HG02571 (cell line): Measurements from ENCODE around the gene S100A3.
A peak's percentile ranks its signal among the peaks of the same experiment; 100 is the strongest.
"Not testable (repeated sequence)": the region's sequence is repeated elsewhere in the genome, so short reads cannot be mapped to it uniquely, and the experiment has no call there.

ENCODE experiments used
- ATAC-seq: cut with Tn5 transposase; IDR thresholded peaks from one replicate; pipeline ENCODE4 v1.9.1; 2021; ENCODE audit warnings: mild to moderate bottlenecking, moderate library complexity; ENCODE audit not compliant: unreplicated experiment

The S100A3 gene, protein sequence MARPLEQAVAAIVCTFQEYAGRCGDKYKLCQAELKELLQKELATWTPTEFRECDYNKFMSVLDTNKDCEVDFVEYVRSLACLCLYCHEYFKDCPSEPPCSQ

DNA sequence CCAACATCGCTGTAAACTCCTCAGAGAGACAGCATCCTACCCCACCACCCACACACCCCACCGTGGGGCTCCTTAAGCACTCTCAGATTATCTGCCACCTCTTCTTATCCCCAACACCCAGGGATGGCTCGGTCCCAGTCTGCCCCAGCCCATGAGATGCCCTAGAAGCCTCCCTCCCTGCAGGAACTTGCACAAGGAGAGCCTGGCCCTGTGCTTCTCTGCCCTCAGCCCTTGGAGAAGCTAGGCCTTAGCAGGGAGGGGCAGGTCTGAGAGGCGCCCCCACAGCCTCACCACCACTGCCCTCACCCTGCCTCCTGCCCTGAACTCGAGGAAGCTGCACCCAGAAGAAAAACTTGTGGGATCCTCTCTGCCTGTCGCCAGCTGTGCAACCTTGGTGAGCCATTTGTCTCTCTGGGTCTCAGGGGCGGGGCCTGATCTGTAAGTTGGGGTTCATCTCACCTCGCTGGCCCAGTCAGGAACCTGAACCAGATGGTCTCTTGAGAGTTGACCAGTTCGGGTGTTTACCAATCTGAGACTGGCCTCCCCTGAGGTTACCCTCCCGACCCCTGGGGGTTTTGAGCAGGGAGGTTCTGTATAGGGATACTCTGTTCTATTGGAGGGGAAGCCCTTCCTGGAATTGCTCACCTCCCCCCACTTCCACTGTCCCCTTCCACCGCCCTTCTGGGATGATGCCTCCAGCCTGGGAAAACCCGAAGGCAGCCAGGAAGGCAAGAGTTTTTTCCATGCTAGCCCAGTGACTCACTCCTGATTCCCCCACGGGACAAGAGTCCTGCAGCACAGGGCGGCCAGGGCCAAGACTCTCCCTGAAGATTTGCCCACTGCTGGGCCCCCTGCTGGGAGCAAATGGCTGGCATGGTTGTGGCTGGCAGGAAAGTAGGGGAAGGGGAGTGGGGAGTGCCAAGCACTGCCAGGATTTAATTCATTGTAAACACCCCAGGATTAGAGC, at the start of gene S100A3:
S100A3 (minus strand) TSS at position 537 of the 967 bp plus-strand sequence. CDS start 773 bp downstream, outside the sequence.
- no peak for ATAC-seq

DNA sequence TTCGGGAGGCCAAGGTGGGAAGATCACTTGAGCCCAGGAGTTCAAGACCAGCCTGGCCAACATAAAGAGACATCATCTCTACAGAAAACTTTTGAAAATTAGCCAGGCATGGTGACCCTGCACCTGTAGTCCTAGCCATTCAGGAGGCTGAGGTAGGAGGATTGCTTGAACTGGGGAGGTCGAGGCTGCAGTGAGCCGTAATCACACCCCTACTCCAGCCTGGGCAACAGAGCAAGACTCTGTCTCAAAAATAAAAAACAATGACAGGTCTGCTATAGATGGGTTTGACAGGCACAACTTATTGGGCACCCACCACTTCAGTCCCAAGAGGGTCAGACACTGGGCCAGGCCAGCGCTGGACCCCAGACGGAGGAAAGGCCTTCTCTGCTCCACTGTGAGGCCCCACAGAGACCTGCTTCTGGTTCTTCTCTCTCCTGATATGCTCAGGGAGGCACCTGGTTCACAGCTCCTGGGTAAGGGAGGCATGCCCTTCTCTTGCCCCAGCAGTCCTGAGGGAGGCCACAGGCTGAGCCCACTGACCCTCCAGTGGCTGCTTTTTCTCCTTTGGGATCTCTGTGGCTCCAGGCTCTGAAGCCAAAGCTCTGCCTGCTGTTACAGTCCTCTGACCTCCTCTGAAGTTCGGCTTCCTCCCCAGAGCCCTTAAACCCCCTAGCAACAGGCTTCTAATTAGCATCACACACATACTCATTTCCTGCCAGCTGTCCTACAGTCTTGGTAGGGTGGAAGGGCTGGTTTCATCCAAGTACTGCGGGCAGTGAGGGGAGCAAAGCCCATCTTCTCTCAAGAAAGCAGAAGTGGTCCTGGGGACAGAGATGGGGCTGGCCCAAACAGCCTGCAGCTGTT, 49.5 kb upstream of the S100A3 start:
- peak; percentile 91 for ATAC-seq

DNA sequence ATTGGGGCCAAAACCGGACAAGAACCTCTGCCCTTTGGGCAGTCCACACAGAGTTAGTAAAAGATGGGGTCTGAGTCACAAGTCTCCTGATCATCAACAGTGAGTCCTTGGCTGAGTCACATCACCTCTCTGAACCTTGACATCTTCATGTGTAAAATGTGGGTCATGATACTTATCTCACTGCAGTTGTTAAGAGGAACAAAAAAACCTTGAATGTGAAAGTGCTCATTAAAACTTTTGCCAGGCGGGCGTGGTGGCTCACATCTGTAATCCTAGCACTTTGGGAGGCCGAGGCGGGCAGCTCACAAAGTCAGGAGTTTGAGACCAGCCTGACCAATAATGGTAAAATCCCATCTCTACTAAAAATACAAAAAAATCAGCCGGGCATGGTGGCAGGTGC, 48.1 kb upstream of the S100A3 start:
- no peak for ATAC-seq

DNA sequence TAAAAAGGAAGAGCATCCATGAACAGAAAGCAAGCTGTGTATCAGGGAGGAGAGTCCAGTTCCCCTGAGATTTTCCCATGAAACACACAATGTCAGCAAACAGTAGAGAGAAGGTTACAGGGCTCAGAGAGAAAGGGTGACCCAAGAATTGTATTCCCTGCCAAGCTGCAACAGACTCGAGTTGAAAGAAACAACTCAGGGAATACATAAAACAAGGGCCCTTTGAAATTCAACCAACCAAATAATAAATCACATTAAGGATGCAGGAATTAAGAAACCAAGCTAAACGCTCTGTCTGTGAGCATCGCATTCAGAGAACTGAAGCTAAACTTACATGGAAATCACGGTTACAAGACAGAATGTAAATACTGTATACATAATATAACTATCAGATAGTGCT, 43.7 kb upstream of the S100A3 start:
- ATAC-seq: no peak

DNA sequence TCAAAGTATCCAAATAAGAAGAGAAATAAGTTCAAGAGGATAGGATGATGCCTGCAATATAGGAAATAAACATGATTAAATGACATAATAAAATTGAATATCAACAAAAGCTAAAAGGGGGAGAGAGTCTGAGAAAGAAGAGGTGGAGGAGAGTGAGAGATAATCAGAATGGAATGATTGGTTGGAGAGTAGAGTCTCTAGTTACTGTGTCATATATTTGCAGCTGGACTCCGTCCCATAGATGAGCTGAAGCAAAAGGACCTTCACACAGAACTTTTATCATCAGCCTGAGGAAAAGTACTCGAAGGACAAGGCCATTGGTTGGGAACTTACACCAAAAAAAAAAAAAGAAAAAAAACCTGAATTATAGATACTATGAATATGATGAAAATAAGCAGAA, 39.4 kb upstream of the S100A3 start:
- ATAC-seq: no peak

DNA sequence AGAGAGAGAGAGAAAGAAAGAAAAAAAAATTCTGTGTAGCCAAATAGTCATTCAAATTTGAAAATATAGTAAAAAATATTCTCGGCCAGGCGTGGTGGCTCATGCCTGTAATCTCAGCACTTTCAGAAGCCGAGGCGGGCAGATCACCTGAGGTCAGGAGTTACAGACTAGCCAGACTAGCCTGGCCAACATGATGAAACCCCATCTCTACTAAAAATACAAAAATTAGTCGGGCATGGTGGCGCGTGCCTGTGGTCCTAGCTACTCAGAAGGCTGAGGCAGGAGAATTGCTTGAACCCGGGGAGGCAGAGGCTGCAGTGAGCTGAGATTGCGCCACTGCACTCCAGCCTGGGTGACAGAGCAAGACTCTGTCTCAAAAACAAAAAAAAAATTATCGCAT, 39.0 kb upstream of the S100A3 start:
- ATAC-seq: not testable (repeated sequence)

DNA sequence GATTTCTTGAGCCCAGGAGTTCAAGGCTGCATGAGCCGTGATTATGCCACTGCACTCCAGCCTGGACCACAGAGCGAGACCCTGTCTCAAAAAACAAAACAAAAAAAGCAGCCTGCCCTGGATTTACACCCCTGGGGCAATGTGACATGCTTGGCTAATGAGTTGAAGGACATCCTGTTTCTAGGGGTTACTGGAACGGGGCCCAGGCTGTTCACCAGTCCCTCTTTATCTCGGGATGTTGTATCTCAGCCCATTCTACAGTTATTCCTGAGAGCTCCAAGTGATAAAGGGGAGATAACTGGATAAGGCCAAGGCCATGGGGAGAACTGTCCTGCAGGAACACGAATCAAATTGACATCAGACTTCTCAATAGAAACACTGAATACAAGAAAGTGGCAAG, 38.3 kb upstream of the S100A3 start:
- no peak for ATAC-seq

DNA sequence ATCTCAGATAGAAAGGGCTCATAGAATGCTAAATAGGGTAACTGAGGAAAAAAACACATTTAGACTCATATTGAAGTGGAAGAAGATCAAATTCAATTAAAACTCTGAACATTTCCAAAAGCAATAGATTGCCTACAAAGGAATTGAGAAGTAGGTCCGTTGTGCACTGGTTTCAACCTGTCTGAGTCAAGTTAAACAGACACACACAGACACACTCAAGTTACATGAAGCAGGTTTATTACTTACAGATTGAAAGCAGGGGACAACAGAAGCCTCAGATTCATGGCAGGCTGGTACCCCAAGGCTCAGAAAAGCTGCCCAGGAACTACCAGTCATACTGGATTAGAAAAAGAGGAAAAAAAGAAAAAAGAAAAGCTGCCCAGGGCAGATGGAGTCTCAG, 37.3 kb upstream of the S100A3 start:
- ATAC-seq: no peak

DNA sequence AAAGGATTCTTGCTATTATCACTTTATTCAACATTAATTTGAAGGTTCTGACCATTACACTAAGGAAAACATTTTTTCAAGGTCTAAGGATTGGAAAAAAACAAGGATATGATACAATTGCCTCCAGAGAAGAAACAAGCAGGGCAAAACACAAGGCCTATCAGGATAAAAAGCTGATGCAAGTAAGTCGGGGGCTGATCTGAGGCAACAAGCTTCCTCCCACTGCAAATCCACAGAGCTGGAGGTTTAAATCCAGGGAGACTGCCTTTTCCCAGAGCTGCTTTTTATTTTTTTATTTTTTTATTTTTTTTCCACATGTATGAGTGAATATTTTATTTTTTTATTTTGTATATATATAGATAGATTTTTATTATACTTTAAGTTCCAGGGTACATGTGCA, 35.9 kb upstream of the S100A3 start:
- ATAC-seq: no peak

DNA sequence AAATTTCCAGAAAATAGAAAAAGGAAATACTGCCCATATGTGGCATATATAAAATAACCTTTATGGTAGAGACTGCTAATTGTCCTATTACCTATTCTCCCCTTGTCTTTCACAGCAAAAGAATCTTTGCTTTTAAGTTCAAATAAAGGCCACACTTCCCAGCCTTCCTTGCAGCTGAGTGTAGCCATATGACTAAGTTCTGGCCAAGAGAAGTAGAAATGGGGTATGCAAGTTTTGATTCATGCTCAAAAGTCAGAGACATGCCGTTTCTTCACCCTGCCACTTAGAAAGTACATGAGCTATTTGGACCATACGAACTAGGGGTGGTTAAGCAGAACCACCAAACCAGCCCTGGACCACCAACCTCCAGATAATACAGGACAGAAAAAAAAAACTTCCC, 34.9 kb upstream of the S100A3 start:
- ATAC-seq: no peak

DNA sequence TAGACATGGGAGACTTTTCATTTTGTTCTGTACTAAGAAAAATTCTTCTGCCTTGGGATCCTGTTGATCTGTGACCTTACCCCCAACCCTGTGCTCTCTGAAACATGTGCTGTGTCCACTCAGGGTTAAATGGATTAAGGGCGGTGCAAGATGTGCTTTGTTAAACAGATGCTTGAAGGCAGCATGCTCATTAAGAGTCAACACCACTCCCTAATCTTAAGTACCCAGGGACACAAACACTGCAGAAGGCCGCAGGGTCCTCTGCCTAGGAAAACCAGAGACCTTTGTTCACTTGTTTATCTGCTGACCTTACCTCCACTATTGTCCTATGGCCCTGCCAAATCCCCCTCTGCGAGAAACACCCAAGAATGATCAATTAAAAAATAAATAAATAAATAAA, 34.5 kb upstream of the S100A3 start:
- not testable (repeated sequence) for ATAC-seq

DNA sequence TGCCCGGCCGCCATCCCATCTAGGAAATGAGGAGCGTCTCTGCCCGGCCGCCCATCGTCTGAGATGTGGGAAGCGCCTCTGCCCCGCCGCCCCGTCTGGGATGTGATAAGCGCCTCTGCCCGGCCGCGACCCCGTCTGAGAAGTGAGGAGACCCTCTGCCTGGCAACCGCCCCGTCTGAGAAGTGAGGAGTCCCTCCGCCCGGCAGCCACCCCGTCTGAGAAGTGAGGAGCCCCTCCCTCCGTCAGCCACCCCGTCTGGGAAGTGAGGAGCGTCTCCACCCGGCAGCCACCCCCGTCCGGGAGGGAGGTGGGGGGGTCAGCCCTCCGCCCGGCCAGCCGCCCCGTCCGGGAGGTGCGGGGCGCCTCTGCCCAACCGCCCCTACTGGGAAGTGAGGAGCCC, 33.8 kb upstream of the S100A3 start:
- ATAC-seq: not testable (repeated sequence)

DNA sequence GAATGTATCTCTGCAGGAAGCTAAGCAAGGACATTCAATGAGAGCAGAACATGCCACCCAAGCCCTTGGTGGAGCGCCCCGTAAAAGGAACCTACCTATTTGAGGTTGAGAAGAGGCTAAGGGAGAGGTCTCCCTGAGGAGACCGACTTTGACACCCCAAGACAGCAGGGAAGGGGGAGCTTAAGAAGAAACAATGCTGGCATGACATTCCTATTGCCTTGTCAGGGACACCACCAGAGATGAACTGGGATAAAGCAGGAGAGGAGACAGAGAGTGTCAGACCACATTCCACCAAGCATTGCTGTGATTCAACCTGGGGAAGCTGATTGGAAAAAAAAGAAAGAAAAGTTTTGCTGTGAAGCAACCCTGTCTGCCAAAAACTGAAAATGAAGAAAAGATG, 29.9 kb upstream of the S100A3 start:
- no peak for ATAC-seq

DNA sequence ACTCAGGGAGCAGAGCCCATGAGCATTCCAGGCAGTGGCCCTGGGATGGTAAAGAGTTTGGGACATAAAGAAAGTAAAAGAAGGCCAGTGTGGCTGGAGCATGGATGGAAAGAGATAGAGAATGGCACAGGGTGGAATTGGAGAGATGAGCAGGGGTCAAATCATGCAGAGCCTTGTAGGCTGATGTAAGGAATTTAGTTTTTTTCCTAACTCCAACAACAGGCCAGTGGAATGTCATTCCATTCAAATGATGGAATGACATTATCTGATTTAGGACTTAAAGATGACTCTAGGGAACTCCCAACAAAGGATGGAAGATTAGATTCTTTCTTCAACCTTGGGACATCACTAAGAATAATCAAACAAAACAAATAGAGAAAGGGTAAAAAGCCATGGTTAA, 29.4 kb upstream of the S100A3 start:
- ATAC-seq: no peak

DNA sequence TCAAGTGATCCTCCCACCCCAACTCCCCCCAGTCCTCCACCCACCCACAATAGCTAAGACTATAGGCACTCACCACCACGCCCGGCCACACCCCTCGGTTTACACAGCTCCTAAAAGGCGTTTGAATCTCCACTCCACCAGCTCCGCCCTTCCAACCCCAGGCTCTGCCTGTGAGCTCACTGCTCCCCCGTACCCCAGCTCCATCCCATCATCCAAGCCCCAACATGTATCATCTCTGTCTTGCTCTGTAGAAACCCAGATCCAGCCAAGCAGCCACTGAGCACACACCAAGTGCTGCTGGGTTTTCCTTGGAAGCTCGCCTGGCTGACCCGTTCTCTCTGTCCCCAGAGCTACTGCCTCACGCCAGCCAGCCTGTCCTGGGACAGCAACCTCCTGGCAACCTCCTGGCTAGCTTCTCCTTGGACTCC, 28.6 kb upstream of the S100A3 start:
- ATAC-seq: no peak

DNA sequence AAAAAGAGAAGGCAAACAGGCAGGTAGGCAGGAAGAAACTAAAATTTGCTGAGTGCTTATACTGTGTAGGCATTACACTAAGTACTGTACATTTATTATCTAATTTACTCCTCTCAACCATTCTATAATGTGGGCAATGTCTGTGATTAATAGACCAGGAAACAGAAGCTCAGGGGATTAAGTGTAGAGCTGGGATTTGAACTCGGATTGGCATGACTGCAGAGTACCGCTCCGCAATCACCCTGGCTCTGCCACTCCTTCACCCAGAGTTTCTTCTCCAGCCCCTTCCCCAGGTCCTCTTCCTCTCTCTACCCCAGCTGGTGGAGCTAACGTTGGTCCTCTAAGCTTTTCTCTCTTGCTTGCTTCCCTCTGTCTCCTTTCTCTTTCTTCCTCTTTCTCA, 28.1 kb upstream of the S100A3 start:
- ATAC-seq: no peak

DNA sequence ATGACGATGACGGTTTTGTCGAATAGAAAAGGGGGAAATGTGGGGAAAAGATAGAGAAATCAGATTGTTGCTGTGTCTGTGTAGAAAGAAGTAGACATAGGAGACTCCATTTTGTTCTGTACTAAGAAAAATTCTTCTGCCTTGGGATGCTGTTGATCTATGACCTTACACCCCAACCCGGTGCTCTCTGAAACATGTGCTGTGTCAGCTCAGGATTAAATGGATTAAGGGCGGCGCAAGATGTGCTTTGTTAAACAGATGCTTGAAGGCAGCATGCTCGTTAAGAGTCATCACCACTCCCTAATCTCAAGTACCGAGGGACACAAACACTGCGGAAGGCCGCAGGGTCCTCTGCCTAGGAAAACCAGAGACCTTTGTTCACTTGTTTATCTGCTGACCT, 26.4 kb upstream of the S100A3 start:
- ATAC-seq: not testable (repeated sequence)

DNA sequence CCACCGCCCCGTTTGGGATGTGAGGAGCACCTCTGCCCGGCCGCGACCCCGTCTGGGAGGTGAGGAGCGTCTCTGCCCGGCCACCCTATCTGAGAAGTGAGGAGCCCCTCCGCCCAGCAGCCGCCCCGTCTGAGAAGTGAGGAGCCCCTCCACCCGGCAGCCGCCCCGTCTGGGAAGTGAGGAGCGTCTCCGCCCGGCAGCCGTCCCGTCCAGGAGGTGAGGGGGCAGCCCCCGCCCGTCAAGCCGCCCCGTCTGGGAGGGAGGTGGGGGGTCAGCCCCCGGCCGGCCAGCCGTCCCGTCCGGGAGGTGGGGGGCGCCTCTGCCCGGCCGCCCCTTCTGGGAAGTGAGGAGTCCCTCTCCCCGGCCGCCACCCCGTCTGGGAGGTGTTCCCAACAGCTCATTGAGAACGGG, 26.0 kb upstream of the S100A3 start:
- ATAC-seq: not testable (repeated sequence)

DNA sequence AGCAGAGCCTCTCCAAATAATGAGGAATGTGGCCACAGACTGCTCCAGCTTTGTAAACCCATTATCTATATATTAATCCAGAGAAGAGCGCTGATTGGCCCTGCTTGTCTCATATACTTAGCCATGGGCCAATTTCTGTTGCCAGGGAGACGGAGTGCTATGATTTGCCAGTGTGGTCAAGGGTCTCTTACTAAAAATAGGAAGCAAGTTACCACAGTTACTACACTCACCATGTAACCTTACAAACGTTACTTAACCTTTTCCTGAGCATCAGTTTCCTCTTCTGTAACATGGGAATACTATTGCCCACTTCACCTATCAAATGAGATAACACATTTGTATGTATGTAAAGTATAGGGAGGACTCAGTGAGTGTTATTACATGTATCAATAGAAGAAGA, 24.3 kb upstream of the S100A3 start:
- ATAC-seq: no peak

DNA sequence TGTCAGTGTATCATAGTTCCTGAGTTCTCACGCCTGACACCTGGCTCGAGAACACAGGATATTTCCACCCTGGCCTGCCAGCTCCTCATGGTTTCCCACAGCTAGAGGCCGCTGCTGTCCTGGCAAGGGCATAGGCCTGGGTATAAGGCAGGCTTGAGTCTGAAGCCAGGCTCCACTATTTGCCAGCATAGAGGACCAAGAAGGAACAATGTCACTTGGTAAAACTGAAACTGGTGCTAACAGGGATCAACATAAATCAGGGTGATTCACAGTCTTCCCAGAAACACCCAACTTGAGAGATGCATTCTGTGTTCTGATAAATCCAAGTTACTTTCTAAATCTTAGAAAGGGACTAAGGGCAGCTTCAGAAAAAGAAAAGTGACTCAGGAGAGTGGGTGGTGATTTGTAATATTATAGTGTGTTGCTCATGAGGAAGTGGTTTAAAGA, 23.5 kb upstream of the S100A3 start:
- ATAC-seq: no peak

DNA sequence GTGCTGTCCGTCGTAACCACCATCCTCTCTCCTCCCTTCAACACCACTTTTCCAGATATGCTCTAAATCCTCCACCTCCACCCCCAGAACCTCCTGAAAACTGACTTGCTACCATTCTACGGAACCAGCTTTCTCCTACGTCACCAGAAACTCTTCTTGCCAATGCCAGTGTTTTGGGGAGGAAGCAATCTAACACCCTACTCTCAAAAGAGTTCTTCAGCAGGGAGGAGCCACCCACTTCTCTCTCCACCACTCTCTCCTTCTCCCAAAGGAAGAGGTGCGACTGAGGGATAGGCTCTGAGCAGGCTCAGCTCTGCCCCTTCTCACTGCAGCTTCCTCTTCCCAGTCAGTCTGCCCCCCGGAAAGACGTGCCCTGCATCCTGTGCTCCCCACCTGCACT, 22.6 kb upstream of the S100A3 start:
- ATAC-seq: no peak
